ENCODE results near the gene MICOS13.

Gene MICOS13

GRCh38 chr19:5665781-5666513, 14.4 kb downstream of the MICOS13 start:
- DNase-seq = no peak

- no peak for DNase-seq
Observed at GRCh38 chr19:5664515-5664914, 15.8 kb downstream of the MICOS13 start.

- no peak for DNase-seq
Observed at GRCh38 chr19:5663904-5664303, 16.4 kb downstream of the MICOS13 start.

GRCh38 chr19:5661483-5661882, 18.8 kb downstream of the MICOS13 start:
- no peak for DNase-seq

- no peak for DNase-seq
Observed at GRCh38 chr19:5655412-5655811, 24.9 kb downstream of the MICOS13 start.

- no peak for DNase-seq
Observed at GRCh38 chr19:5654931-5655330, 25.4 kb downstream of the MICOS13 start.

GRCh38 chr19:5652261-5652660, 28.1 kb downstream of the MICOS13 start:
- no peak for DNase-seq

- DNase-seq = no peak
Observed at GRCh38 chr19:5651361-5651760, 29.0 kb downstream of the MICOS13 start.

- no peak for DNase-seq
Observed at GRCh38 chr19:5648464-5648863, 31.9 kb downstream of the MICOS13 start.

- DNase-seq = no peak
Observed at GRCh38 chr19:5646703-5647102, 33.6 kb downstream of the MICOS13 start.

GRCh38 chr19:5645409-5645808, 34.9 kb downstream of the MICOS13 start:
- no peak for DNase-seq

- no peak for DNase-seq
Observed at GRCh38 chr19:5644037-5644436, 36.3 kb downstream of the MICOS13 start.

- no peak for DNase-seq
Observed at GRCh38 chr19:5643060-5643459, 37.3 kb downstream of the MICOS13 start.

- no peak for DNase-seq
Observed at GRCh38 chr19:5642204-5642603, 38.1 kb downstream of the MICOS13 start.

- no peak for DNase-seq
Observed at GRCh38 chr19:5641171-5641570, 39.1 kb downstream of the MICOS13 start.

GRCh38 chr19:5637971-5638370, 42.3 kb downstream of the MICOS13 start:
- DNase-seq = no peak

GRCh38 chr19:5635427-5635826, 44.9 kb downstream of the MICOS13 start:
- no peak for DNase-seq

- DNase-seq = no peak
Observed at GRCh38 chr19:5632657-5633056, 47.7 kb downstream of the MICOS13 start.

GRCh38 chr19:5632241-5632612, 48.1 kb downstream of the MICOS13 start:
- DNase-seq = no peak

GRCh38 chr19:5631567-5632240, 48.6 kb downstream of the MICOS13 start:
- DNase-seq = no peak

GRCh38 chr19:5628919-5629481, 51.3 kb downstream of the MICOS13 start:
- no peak for DNase-seq

GRCh38 chr19:5628461-5628860, 51.9 kb downstream of the MICOS13 start:
- DNase-seq = no peak
